GM12892 (cell line): ENCODE results near the gene FLNB.

Source experiments
- POLR2A ChIP-seq: IDR thresholded peaks from 2 replicates; pipeline ENCODE4 v1.6.1; 2011; ENCODE audit warnings: low read depth, low read length, control low read depth
- POLR2AphosphoS5 ChIP-seq: IDR thresholded peaks from 2 replicates; pipeline ENCODE4 v1.6.1; 2011; ENCODE audit warnings: low read depth, low read length, control low read depth

DNA sequence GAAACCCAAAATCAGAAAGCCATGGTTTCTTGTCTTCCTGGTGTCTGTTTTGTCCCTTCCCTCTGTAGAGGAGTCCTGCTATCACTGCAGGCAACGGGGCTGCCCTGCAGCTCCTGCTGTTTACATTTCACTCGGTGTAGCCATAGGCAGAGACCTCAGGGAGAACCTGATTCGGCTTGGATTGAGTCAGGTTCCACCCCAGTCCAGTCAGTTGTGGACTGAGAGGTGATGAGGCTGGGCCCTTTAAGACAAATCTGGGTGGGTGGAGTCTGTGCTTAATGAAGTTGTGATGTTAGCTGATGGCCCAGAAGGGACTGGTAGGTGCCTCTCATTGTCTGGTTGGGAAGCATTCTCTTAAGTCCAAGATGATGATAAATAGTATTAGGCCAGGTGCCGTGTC is 35.7 kb downstream of the FLNB start:
- TF ChIP-seq POLR2A (no peak), POLR2AphosphoS5 (no peak)
